ENCODE results near the gene RNF138.

DNA sequence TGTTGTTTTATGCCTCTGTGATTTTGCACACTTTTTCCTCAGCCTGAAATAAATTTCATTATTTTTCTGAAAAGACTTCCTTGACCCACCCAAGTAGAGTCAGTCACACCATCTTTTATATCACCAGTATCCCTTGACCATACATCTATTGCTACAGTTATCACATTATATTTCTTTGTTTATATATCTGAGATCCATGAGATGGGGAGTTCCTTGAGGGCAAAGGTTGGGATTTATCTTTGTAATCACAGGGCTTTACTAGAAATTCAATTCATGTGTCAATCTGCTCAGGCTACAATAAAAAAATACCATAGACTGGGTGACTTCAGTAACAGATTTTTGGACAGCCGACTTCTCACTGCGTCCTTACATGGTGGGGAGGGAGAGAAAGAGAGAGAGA, 12.8 kb upstream of the RNF138 start:
- TF ChIP-seq, protein P1, sequence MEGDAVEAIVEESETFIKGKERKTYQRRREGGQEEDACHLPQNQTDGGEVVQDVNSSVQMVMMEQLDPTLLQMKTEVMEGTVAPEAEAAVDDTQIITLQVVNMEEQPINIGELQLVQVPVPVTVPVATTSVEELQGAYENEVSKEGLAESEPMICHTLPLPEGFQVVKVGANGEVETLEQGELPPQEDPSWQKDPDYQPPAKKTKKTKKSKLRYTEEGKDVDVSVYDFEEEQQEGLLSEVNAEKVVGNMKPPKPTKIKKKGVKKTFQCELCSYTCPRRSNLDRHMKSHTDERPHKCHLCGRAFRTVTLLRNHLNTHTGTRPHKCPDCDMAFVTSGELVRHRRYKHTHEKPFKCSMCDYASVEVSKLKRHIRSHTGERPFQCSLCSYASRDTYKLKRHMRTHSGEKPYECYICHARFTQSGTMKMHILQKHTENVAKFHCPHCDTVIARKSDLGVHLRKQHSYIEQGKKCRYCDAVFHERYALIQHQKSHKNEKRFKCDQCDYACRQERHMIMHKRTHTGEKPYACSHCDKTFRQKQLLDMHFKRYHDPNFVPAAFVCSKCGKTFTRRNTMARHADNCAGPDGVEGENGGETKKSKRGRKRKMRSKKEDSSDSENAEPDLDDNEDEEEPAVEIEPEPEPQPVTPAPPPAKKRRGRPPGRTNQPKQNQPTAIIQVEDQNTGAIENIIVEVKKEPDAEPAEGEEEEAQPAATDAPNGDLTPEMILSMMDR (IDR thresholded peaks at IDR 0.05; ENCODE audit: low read depth, low read length, missing input control): no peak
- no peak for TF ChIP-seq JUND (IDR thresholded peaks at IDR 0.05)
- TF ChIP-seq YY1 (IDR thresholded peaks at IDR 0.05): no peak
- TF ChIP-seq HNF4G (IDR thresholded peaks at IDR 0.05): no peak
- TF ChIP-seq RAD21 (IDR thresholded peaks at IDR 0.05): no peak
- no peak for TF ChIP-seq RXRA (IDR thresholded peaks at IDR 0.05)
- TF ChIP-seq, protein P2, sequence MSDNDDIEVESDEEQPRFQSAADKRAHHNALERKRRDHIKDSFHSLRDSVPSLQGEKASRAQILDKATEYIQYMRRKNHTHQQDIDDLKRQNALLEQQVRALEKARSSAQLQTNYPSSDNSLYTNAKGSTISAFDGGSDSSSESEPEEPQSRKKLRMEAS (IDR thresholded peaks at IDR 0.05): no peak
- no peak for TF ChIP-seq GABPA (IDR thresholded peaks at IDR 0.05 in 1 of 2, conservative IDR thresholded peaks at IDR 0.05 in 1 of 2)
- TF ChIP-seq EGR1 (IDR thresholded peaks at IDR 0.05; ENCODE audit: low read depth in 2 of 2): no peak
- TF ChIP-seq, protein P3, sequence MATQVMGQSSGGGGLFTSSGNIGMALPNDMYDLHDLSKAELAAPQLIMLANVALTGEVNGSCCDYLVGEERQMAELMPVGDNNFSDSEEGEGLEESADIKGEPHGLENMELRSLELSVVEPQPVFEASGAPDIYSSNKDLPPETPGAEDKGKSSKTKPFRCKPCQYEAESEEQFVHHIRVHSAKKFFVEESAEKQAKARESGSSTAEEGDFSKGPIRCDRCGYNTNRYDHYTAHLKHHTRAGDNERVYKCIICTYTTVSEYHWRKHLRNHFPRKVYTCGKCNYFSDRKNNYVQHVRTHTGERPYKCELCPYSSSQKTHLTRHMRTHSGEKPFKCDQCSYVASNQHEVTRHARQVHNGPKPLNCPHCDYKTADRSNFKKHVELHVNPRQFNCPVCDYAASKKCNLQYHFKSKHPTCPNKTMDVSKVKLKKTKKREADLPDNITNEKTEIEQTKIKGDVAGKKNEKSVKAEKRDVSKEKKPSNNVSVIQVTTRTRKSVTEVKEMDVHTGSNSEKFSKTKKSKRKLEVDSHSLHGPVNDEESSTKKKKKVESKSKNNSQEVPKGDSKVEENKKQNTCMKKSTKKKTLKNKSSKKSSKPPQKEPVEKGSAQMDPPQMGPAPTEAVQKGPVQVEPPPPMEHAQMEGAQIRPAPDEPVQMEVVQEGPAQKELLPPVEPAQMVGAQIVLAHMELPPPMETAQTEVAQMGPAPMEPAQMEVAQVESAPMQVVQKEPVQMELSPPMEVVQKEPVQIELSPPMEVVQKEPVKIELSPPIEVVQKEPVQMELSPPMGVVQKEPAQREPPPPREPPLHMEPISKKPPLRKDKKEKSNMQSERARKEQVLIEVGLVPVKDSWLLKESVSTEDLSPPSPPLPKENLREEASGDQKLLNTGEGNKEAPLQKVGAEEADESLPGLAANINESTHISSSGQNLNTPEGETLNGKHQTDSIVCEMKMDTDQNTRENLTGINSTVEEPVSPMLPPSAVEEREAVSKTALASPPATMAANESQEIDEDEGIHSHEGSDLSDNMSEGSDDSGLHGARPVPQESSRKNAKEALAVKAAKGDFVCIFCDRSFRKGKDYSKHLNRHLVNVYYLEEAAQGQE (IDR thresholded peaks at IDR 0.05): no peak
